HEK293T (cell line): ENCODE data around the gene KCNN3.

Source experiments
- BHLHE40 ChIP-seq: fragments of 450-650 bp; IDR thresholded peaks from 2 replicates; pipeline ENCODE4 v1.6.1; 2016; ENCODE audit warnings: mild to moderate bottlenecking, moderate library complexity, borderline replicate concordance
- CTBP1 ChIP-seq: fragments of 450-650 bp; IDR thresholded peaks from 2 replicates; pipeline ENCODE4 v1.6.1; 2016; ENCODE audit warnings: borderline replicate concordance
- ELF4 ChIP-seq: fragments of 450-650 bp; IDR thresholded peaks from 2 replicates; pipeline ENCODE4 v1.6.1; 2017; ENCODE audit warnings: antibody characterized with exemption
- FOXA1 ChIP-seq: fragments of 450-650 bp; IDR thresholded peaks from 2 replicates; pipeline ENCODE4 v1.6.1; 2016; ENCODE audit warnings: mild to moderate bottlenecking
- FOXK2 ChIP-seq: fragments of 450-650 bp; IDR thresholded peaks from 2 replicates; pipeline ENCODE4 v1.6.1; 2016; ENCODE audit warnings: mild to moderate bottlenecking
- FOXM1 ChIP-seq: fragments of 450-650 bp; IDR thresholded peaks from 2 replicates; pipeline ENCODE4 v1.6.1; 2017; ENCODE audit warnings: mild to moderate bottlenecking, borderline replicate concordance
- NFRKB ChIP-seq: fragments of 450-650 bp; IDR thresholded peaks from 2 replicates; pipeline ENCODE4 v1.6.1; 2016; ENCODE audit warnings: mild to moderate bottlenecking, moderate library complexity
- PKNOX1 ChIP-seq: fragments of 450-650 bp; IDR thresholded peaks from 2 replicates; pipeline ENCODE4 v1.6.1; 2016
- SP1 ChIP-seq: fragments of 450-650 bp; IDR thresholded peaks from 2 replicates; pipeline ENCODE4 v1.6.1; 2017
- SUZ12 ChIP-seq: fragments of 450-650 bp; IDR thresholded peaks from 2 replicates; pipeline ENCODE4 v1.6.1; 2016; ENCODE audit warnings: mild to moderate bottlenecking
- TARDBP ChIP-seq: fragments of 450-650 bp; IDR thresholded peaks from 2 replicates; pipeline ENCODE4 v1.6.1; 2016
- ZNF384 ChIP-seq: fragments of 450-650 bp; IDR thresholded peaks from 2 replicates; pipeline ENCODE4 v1.6.1; 2016

- TF ChIP-seq SP1 (no peak), NFRKB (no peak), FOXA1 (no peak), FOXM1 (no peak), SUZ12 (no peak), PKNOX1 (no peak), ELF4 (no peak), FOXK2 (no peak), BHLHE40 (no peak), ZNF384 (no peak), TARDBP (no peak), CTBP1 (no peak)
These were observed 78.6 kb downstream of the KCNN3 start for GRCh38 chr1:154791292-154792166.
